IMR-90 (cell line): ENCODE data around the gene KLF16.

Source experiments
- CEBPB ChIP-seq: IDR thresholded peaks from 2 replicates; pipeline ENCODE4 v1.6.1; 2012; ENCODE audit warnings: low read depth, low read length, improper control_type of control experiment
- CTCF ChIP-seq: conservative IDR thresholded peaks from 2 replicates; pipeline ENCODE4 v1.5.1; 2012; ENCODE audit warnings: mild to moderate bottlenecking, low read depth, low read length, improper control_type of control experiment
- ELK1 ChIP-seq: fragments of 150-350 bp; IDR thresholded peaks from 2 replicates; pipeline ENCODE4 v1.6.1; 2016; ENCODE audit warnings: low read depth, mild to moderate bottlenecking, low read length, moderate library complexity, borderline replicate concordance
- FOS ChIP-seq: fragments of 150-350 bp; IDR thresholded peaks from 2 replicates; pipeline ENCODE4 v1.6.1; 2016; ENCODE audit warnings: low read depth, low read length
- MAZ ChIP-seq: IDR thresholded peaks from 2 replicates; pipeline ENCODE4 v1.6.1; 2012; ENCODE audit warnings: low read depth, mild to moderate bottlenecking, low read length, improper control_type of control experiment, moderate library complexity, borderline replicate concordance
- POLR2A ChIP-seq: IDR thresholded peaks from 2 replicates; pipeline ENCODE4 v1.6.1; 2012; ENCODE audit warnings: mild to moderate bottlenecking, low read depth, low read length
- RCOR1 ChIP-seq: IDR thresholded peaks from 2 replicates; pipeline ENCODE4 v1.6.1; 2012; ENCODE audit warnings: mild to moderate bottlenecking, low read length, improper control_type of control experiment; ENCODE audit not compliant: insufficient replicate concordance
- RFX5 ChIP-seq: IDR thresholded peaks from 2 replicates; pipeline ENCODE4 v1.8.0; 2012; ENCODE audit warnings: low read depth, mild to moderate bottlenecking, low read length, moderate library complexity
- USF2 ChIP-seq: fragments of 150-350 bp; IDR thresholded peaks from 2 replicates; pipeline ENCODE4 v1.6.1; 2017; ENCODE audit warnings: mild to moderate bottlenecking, antibody characterized with exemption, low read length, low read depth

GRCh38 chr19:1904860-1905109 is 41.4 kb upstream of the KLF16 start:
- TF ChIP-seq CTCF (no peak), ELK1 (no peak), POLR2A (no peak), USF2 (no peak), RFX5 (no peak), FOS (no peak), RCOR1 (no peak), CEBPB (no peak), MAZ (no peak)
